Fibroblast of pulmonary artery (primary cell): Measurements from ENCODE around the gene DYTN.

Experiments
- DNase-seq: peaks from one replicate; pipeline ENCODE4 v3.0.0-alpha.2; 2010; ENCODE audit warnings: low read depth
- H3K4me3 ChIP-seq: replicated peaks from 2 replicates; pipeline ENCODE4 v1.5.1; 2011; ENCODE audit warnings: low read depth, mild to moderate bottlenecking, control low read depth, low read length, moderate library complexity
- TF ChIP-seq, protein P1 (sequence below): IDR thresholded peaks from 2 replicates; pipeline ENCODE4 v1.5.1; 2011; ENCODE audit warnings: mild to moderate bottlenecking, control low read depth, low read length, inconsistent platforms; ENCODE audit errors: missing control alignments

The DYTN gene

DNA sequence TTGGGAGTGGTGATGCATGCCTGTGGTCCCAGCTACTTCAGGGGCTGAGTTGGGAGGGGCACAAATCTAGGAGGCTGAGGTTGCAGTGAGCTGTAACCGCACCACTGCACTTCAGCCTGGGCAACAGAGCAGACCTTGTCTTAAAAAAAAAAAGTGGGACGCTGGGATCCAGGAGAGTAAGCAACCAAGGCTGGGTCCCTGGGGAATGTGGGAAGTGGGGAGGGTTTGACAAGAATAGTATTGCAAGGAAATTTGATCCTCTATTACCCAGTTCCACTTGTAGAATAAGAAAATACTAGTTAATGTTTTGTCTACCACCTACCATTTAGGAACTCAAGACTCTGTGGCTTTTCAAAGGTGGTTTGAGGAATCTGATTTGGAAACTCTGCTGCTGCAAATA, 21.1 kb upstream of the DYTN start:
- no peak overlapping the region for H3K4me3 ChIP-seq
- DNase-seq: no peak
- TF ChIP-seq, protein P1, sequence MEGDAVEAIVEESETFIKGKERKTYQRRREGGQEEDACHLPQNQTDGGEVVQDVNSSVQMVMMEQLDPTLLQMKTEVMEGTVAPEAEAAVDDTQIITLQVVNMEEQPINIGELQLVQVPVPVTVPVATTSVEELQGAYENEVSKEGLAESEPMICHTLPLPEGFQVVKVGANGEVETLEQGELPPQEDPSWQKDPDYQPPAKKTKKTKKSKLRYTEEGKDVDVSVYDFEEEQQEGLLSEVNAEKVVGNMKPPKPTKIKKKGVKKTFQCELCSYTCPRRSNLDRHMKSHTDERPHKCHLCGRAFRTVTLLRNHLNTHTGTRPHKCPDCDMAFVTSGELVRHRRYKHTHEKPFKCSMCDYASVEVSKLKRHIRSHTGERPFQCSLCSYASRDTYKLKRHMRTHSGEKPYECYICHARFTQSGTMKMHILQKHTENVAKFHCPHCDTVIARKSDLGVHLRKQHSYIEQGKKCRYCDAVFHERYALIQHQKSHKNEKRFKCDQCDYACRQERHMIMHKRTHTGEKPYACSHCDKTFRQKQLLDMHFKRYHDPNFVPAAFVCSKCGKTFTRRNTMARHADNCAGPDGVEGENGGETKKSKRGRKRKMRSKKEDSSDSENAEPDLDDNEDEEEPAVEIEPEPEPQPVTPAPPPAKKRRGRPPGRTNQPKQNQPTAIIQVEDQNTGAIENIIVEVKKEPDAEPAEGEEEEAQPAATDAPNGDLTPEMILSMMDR: no peak

DNA sequence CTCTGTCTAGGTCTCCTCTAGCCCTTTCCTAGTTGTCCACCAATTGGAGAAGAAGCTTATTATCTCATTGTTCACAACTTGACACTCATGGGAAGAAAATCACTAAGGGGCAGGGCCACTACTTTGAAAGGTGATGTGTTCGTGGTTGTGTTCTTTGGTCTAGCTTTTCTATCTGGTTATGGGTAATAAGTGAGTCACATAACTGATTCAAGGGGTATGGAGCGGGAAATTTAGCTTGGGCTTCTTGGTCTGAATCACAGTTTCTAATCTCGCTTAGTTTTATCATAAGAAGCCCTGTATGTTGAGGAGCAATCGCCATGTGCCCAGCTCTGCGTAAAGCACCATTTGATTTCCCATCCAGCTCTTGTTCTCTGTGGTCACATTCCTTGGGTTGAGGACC, 18.7 kb upstream of the DYTN start:
- TF ChIP-seq, protein P1: no peak
- H3K4me3 ChIP-seq: no peak overlapping the region
- no peak for DNase-seq

DNA sequence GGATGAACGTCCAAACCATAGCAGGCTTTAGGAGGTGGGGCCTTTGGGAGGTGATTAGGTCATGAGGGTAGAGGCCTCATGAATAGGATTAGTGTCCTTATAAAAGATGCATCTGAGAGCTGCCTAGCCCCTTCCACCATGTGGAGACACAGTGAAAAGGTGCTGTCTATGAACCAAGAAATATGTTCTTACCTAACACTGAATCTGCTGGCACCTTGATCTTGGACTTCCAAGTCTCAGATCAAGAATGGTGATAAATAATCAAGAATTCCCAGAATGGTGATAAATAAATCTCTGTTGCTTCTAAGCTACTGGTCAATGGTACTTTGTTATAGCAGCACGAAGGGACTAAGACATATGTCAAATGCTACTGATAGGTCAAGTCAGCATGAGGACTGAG, 15.1 kb upstream of the DYTN start:
- no peak for DNase-seq
- TF ChIP-seq, protein P1: no peak

DNA sequence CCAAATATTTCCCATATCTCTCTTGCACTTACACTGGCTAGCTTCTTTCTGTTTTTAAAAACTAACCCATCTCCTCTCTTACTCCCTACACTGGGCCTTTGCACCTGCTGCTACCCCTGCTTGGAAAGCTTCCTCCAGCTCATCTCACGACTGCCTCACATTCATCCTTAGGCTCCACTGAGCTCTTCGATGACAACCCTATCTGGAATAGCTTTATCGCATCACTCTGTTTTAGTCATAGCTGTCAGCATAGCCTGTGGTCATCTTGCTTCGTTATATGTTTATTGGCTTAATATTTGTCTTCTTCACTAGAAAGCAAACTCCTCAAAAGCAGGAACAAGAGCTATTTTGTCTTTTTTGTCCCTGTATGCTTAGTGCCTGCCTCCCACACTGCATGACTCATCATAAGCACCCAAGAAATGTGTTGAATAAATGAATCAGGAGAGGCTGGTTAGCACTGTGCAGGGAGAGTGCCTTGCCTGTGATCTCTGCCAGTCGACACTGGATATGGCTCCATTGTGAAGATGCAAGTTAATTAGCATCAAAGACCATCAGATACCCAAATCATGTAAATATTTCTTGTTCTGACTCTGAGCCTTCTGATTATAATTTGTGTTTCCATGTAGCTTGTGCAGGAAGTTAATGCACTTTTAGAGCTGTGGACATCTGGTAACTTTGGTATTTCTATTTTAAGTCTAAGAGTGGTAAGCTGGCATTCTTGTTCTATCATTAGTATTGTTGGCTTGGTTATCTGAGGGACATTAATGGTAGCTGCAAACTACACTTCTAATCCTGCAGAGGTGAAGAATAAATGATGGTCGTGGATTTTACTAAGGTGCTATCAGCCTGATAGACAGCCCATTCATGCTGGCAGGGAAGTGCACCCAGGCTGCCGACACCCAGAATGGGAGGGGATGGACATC, 10.3 kb upstream of the DYTN start:
- peak; percentile 36 for DNase-seq
- TF ChIP-seq, protein P1: no peak
- H3K4me3 ChIP-seq: no peak overlapping the region

More for the DNA sequence above, 15.1 kb upstream of the DYTN start:
- H3K4me3 ChIP-seq: no peak overlapping the region

DNA sequence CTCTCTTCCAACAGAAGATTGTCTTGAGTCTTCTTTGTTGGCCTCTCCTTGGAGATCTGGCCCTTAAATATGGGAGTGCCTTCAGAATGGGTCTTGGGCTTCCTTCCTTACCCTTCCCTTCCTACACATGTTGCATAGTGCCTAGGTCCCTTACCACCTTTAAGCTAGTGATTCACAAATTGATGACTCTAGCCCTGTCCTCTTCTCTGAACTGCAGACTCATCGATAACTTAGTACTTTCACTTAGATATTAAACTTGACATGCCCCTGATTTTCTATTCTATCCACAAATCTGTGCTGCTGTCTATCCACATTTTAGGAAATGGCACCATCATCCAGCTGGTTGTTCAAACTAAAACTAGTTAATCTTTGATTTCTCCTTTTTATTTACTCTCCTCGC, 9.1 kb upstream of the DYTN start:
- no peak for DNase-seq
- H3K4me3 ChIP-seq: no peak overlapping the region
- TF ChIP-seq, protein P1: no peak

DNA sequence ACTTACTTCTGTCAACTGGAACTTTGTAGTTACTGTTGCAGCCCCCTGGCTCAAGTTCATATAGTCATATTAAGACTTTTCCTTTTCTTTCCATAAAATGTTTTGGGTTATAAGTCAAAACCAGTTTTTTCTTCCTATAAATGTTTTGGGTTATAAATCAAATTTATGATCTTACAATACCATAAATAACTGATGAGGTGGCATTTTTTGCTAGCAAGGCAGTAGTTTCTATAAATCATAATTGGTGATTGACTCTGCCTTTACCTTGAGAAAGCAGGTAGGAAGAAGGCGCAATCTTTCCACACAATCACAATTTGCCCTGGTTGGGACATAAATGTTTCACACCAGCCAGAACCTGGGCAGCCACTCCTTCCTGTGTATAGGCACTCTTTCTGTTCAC, 5.1 kb upstream of the DYTN start:
- H3K4me3 ChIP-seq: no peak overlapping the region
- no peak for DNase-seq
- TF ChIP-seq, protein P1: no peak
